Adrenal gland (tissue), 5 donors: Measurements from ENCODE around the gene DPH7.

Source experiments
- POLR2A ChIP-seq, 2 donors: fragments of 450-650 bp; IDR thresholded peaks; one replicate each; pipeline ENCODE4 v1.6.1; 2017; ENCODE audit warnings: antibody characterized with exemption in 2 of 2, mild to moderate bottlenecking in 2 of 2, moderate library complexity in 1 of 2
- TF ChIP-seq, protein P1 (sequence below), 6 experiments: fragments of 450-650 bp in 4 of 6; fragments of 200-600 bp in 2 of 6; sonication (generic) in 1 of 6; IDR thresholded peaks; 1 replicate in 5 of 6; 2 replicates in 1 of 6; pipeline versions ENCODE4 v1.5.1 to v1.8.0; 2016 to 2021; ENCODE audit warnings: antibody characterized with exemption in 6 of 6, mild to moderate bottlenecking in 2 of 6, moderate library complexity in 1 of 6
- donor health status: DM: no; HTN: no; CAD: no.

DNA sequence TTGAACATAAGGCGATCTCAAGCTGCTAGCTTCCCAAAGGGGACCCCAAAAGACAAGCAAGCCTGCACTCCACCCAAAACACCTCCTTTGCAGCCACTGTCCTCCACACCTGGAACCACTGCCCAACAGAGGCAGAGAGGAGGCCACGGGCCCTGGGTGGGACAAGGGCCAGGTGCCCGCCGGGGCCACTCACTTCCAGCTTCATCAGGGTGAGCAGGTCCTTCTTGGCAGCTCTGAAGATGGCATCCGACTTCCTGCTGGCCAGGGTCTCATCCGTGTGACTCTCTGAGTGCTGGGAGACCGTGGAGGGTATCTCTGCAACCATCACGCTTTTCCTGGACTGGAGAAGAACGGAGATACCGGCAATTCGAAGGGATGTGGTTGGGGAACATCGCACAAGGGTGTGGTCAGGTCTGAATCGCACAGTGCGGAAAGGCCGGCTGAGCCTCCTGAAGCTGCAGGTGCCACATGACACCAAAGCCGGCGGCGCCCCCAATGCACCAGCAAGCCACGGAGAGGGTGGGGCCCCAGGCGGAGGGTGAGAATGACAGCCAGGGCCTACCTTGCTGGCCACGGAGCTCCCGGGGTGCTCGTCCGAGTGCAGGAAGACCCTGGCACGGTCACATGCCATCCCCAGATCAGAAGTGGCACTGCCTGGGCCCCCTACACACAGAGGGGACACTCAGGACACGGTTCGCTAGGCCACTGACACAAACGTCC, 73.1 kb downstream of the DPH7 start:
- TF ChIP-seq, protein P1, sequence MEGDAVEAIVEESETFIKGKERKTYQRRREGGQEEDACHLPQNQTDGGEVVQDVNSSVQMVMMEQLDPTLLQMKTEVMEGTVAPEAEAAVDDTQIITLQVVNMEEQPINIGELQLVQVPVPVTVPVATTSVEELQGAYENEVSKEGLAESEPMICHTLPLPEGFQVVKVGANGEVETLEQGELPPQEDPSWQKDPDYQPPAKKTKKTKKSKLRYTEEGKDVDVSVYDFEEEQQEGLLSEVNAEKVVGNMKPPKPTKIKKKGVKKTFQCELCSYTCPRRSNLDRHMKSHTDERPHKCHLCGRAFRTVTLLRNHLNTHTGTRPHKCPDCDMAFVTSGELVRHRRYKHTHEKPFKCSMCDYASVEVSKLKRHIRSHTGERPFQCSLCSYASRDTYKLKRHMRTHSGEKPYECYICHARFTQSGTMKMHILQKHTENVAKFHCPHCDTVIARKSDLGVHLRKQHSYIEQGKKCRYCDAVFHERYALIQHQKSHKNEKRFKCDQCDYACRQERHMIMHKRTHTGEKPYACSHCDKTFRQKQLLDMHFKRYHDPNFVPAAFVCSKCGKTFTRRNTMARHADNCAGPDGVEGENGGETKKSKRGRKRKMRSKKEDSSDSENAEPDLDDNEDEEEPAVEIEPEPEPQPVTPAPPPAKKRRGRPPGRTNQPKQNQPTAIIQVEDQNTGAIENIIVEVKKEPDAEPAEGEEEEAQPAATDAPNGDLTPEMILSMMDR (IDR thresholded peaks at IDR 0.05) = no peak
- TF ChIP-seq POLR2A (IDR thresholded peaks at IDR 0.05) = no peak
